ENCODE results near the gene CSMD2.

The CSMD2 gene

GRCh38 chr1:33905241-33905640 is 259.8 kb downstream of the CSMD2 start:
- TF ChIP-seq CTCF (IDR thresholded peaks at IDR 0.05; ENCODE audit: low read depth, low read length) = no peak
- no peak for DNase-seq (ENCODE audit: extremely low read depth, low read depth)

- DNase-seq (ENCODE audit: extremely low read depth, low read depth) = no peak
- TF ChIP-seq CTCF (IDR thresholded peaks at IDR 0.05; ENCODE audit: low read depth, low read length) = no peak
Measured at GRCh38 chr1:33903210-33903589, 261.8 kb downstream of the CSMD2 start.

GRCh38 chr1:33902486-33903209 is 262.4 kb downstream of the CSMD2 start:
- no peak for DNase-seq (ENCODE audit: extremely low read depth, low read depth)

GRCh38 chr1:33899746-33900145 is 265.3 kb downstream of the CSMD2 start:
- DNase-seq (ENCODE audit: extremely low read depth, low read depth) = no peak
- no peak for TF ChIP-seq CTCF (IDR thresholded peaks at IDR 0.05; ENCODE audit: low read depth, low read length)

More at GRCh38 chr1:33902486-33903209, 262.4 kb downstream of the CSMD2 start:
- TF ChIP-seq CTCF (IDR thresholded peaks at IDR 0.05; ENCODE audit: low read depth, low read length) = no peak

GRCh38 chr1:33898881-33899280 is 266.1 kb downstream of the CSMD2 start:
- DNase-seq (ENCODE audit: extremely low read depth, low read depth) = no peak
- no peak for TF ChIP-seq CTCF (IDR thresholded peaks at IDR 0.05; ENCODE audit: low read depth, low read length)

- TF ChIP-seq CTCF (IDR thresholded peaks at IDR 0.05; ENCODE audit: low read depth, low read length) = no peak
- DNase-seq (ENCODE audit: extremely low read depth, low read depth) = no peak
Measured at GRCh38 chr1:33898406-33898805, 266.6 kb downstream of the CSMD2 start.

GRCh38 chr1:33897092-33897725 is 267.8 kb downstream of the CSMD2 start:
- no peak for TF ChIP-seq CTCF (IDR thresholded peaks at IDR 0.05; ENCODE audit: low read depth, low read length)
- DNase-seq (ENCODE audit: extremely low read depth, low read depth) = no peak

Data from AG09319 (cell line).